CD14-positive monocyte (primary cell): ENCODE measurements around the gene GTPBP8. TPM values are rescaled to one million over a fixed set of nuclear protein-coding genes. Genes with fewer than 3 reads are reported as not detected.

Source experiments
- DNase-seq, 3 donors: peaks; one replicate each; pipeline ENCODE4 v3.0.0-alpha.2; 2011 to 2022
- H2AFZ ChIP-seq: 2 replicates; pipeline ENCODE4 v1.6.0; 2012; ENCODE audit warnings: mild to moderate bottlenecking, low read depth, low read length, inconsistent platforms; ENCODE audit not compliant: insufficient read depth, poor library complexity, severe bottlenecking
- H3K27ac ChIP-seq, 2 donors: 1 replicate in 1 of 2; 2 replicates in 1 of 2; pipeline ENCODE4 v1.5.1; 2012 to 2013; ENCODE audit warnings: low read length in 2 of 2, control low read depth in 1 of 2, inconsistent platforms in 1 of 2, low read depth in 1 of 2, mild to moderate bottlenecking in 1 of 2
- H3K27me3 ChIP-seq, 2 donors: one replicate each; pipeline versions ENCODE4 v1.6.0 to v1.6.1; 2011 to 2013; ENCODE audit warnings: low read length in 2 of 2; ENCODE audit not compliant: control insufficient read depth in 2 of 2, insufficient read depth in 2 of 2
- H3K36me3 ChIP-seq, 2 donors: replicated peaks in 1 of 2; 1 replicate in 1 of 2; 2 replicates in 1 of 2; pipeline versions ENCODE4 v1.5.1 to v1.6.1; 2012 to 2013; ENCODE audit warnings: low read length in 2 of 2, control low read depth in 1 of 2, inconsistent platforms in 1 of 2, mild to moderate bottlenecking in 1 of 2; ENCODE audit not compliant: insufficient read depth in 2 of 2, control insufficient read depth in 1 of 2
- H3K4me1 ChIP-seq, 2 donors: 1 replicate in 1 of 2; 2 replicates in 1 of 2; pipeline versions ENCODE4 v1.5.1 to v1.6.1; 2012 to 2013; ENCODE audit warnings: low read length in 2 of 2, control low read depth in 1 of 2, inconsistent platforms in 1 of 2, mild to moderate bottlenecking in 1 of 2, moderate library complexity in 1 of 2; ENCODE audit not compliant: insufficient read depth in 2 of 2, control insufficient read depth in 1 of 2
- H3K4me2 ChIP-seq: replicated peaks from 2 replicates; pipeline ENCODE3; 2012; ENCODE audit warnings: low read length, moderate library complexity, mild to moderate bottlenecking; ENCODE audit not compliant: poor library complexity, severe bottlenecking; ENCODE audit errors: extremely low read depth
- H3K4me3 ChIP-seq, 3 experiments: fragments of 200-600 bp in 1 of 3; sonication (generic) in 1 of 3; replicated peaks in 1 of 3; 1 replicate in 2 of 3; 2 replicates in 1 of 3; pipeline ENCODE4 v1.5.1; 2011 to 2013; ENCODE audit warnings: low read length in 3 of 3, mild to moderate bottlenecking in 3 of 3, control low read depth in 2 of 3, low read depth in 2 of 3, inconsistent platforms in 1 of 3, moderate library complexity in 1 of 3
- H3K79me2 ChIP-seq: 2 replicates; pipeline ENCODE4 v1.6.0; 2012; ENCODE audit warnings: mild to moderate bottlenecking, control low read depth, inconsistent platforms, low read length, moderate library complexity; ENCODE audit not compliant: insufficient read depth
- H3K9ac ChIP-seq: 2 replicates; pipeline ENCODE4 v1.6.0; 2017; ENCODE audit warnings: low read length, mild to moderate bottlenecking; ENCODE audit not compliant: insufficient read depth, poor library complexity, severe bottlenecking
- H3K9me3 ChIP-seq, 2 donors: replicated peaks in 1 of 2; 1 replicate in 1 of 2; 2 replicates in 1 of 2; pipeline versions ENCODE4 v1.5.1 to v1.6.1; 2012 to 2013; ENCODE audit warnings: low read length in 2 of 2, control low read depth in 1 of 2; ENCODE audit not compliant: control insufficient read depth in 1 of 2, insufficient read depth in 1 of 2
- H4K20me1 ChIP-seq: 2 replicates; pipeline ENCODE4 v1.6.0; 2012; ENCODE audit warnings: mild to moderate bottlenecking, low read length, control low read depth, moderate library complexity; ENCODE audit not compliant: insufficient read depth
- H3K27ac Mint-ChIP-seq, 7 donors: one replicate each; pipeline ENCODE4 v1.8.0; 2020; ENCODE audit warnings: mild to moderate bottlenecking in 7 of 7, mixed read lengths in 7 of 7, moderate library complexity in 6 of 7, inconsistent platforms in 2 of 7
- H3K27me3 Mint-ChIP-seq, 3 donors: one replicate each; pipeline ENCODE4 v1.8.0; 2021 to 2022; ENCODE audit warnings: low read depth in 3 of 3, mild to moderate bottlenecking in 3 of 3, mixed read lengths in 3 of 3, moderate library complexity in 3 of 3, inconsistent platforms in 1 of 3
- H3K36me3 Mint-ChIP-seq, 2 donors: one replicate each; pipeline ENCODE4 v1.8.0; 2020; ENCODE audit warnings: mixed read lengths in 2 of 2, inconsistent platforms in 1 of 2, mild to moderate bottlenecking in 1 of 2
- H3K4me1 Mint-ChIP-seq: one replicate; pipeline ENCODE4 v1.8.0; 2020; ENCODE audit warnings: mild to moderate bottlenecking, mixed read lengths
- H3K4me3 Mint-ChIP-seq, 2 donors: one replicate each; pipeline ENCODE4 v1.8.0; 2020; ENCODE audit warnings: mild to moderate bottlenecking in 2 of 2, mixed read lengths in 2 of 2, moderate library complexity in 1 of 2
- H3K9me3 Mint-ChIP-seq, 7 donors: one replicate each; pipeline ENCODE4 v1.8.0; 2020 to 2022; ENCODE audit warnings: mixed read lengths in 7 of 7, mild to moderate bottlenecking in 6 of 7, moderate library complexity in 6 of 7, inconsistent platforms in 2 of 7
- CTCF ChIP-seq: fragments of 200-600 bp; IDR thresholded peaks from one replicate; pipeline ENCODE4 v1.8.0; 2022; ENCODE audit warnings: antibody characterized with exemption, mild to moderate bottlenecking
- WGBS: methylation state at CpG from one replicate; pipeline ENCODE4 v1.1.5; 2013; ENCODE audit warnings: missing lambda C conversion rate; ENCODE audit not compliant: insufficient coverage; 5-methylcytosine and 5-hydroxymethylcytosine counted together
- intact Hi-C, 2 donors: fragments of 100-400 bp; cut with micrococcal nuclease; formaldehyde crosslinking; loops; one replicate each; pipeline versions ENCODE4 v1.15.0 to v1.15.1; 2023
- polyA plus RNA-seq, 3 donors: library from polyadenylated mRNA; depleted of rRNA in 1 of 3; unstranded in 2 of 3; stranded (reverse) in 1 of 3; fragments of 300-500 nt in 2 of 3; fragments of >200 nt in 1 of 3; fragmentation: Illumina TruSeq in 2 of 3; gene quantifications; 1 replicate in 2 of 3; 2 replicates in 1 of 3; pipeline ENCODE4 v1.2.3, GENCODE V29; 2012 to 2021

The GTPBP8 gene
- polyA plus RNA-seq, 3 donors = 6.0 to 10.8 (median 9.8) TPM

DNA sequence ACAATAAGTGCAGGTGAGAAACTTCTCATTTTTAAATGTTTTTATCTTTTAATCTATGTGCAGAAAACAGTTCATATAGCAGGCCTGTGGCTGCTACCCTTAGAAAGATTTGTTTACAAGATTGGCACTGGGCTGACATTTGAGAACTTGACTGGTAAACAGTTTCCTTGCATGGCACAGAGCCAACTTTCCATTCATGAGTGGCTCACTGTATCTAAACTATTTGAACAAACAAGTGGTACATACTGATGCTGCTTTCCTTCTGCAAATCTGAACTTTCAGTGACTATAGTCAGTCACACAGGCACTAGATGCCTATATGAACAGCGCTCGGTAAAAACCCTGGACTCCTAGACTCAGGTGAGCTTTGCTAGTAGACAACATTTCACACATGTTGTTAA lies 6.3 kb upstream of the GTPBP8 start:
- Mint-ChIP-seq H3K27me3 (no peaks in the 10 kb centered on the region), H3K36me3 (no peaks in the 10 kb centered on the region), H3K4me3 (no peak overlapping the region), H3K4me1 (peaks cover 9% of the 10 kb centered on the region), H3K27ac (no peak overlapping the region), H3K9me3 (peaks cover 0 to 2% (median 0%) of the 10 kb centered on the region in 7 donors)
- no peaks in the 10 kb centered on the region for H4K20me1 ChIP-seq
- intact Hi-C loops = loop anchor here (5.0 kb wide), 2 partner anchors 252 to 342 kb away; partner anchors contain the start of gene CCDC80 (in 1 of the 2)
- H2AFZ ChIP-seq = no peak overlapping the region
- no peak overlapping the region for H3K9ac ChIP-seq
- H3K9me3 ChIP-seq = no peaks in the 10 kb centered on the region
- H3K36me3 ChIP-seq = no peaks in the 10 kb centered on the region
- TF ChIP-seq CTCF = no peak
- H3K4me1 ChIP-seq = peaks cover 4 to 9% of the 10 kb centered on the region in 2 donors
- H3K27me3 ChIP-seq = no peaks in the 10 kb centered on the region
- no peak overlapping the region for H3K4me2 ChIP-seq
- no peaks in the 10 kb centered on the region for H3K79me2 ChIP-seq
- DNase-seq = no peak
- H3K27ac ChIP-seq = no peak overlapping the region
- 100% methylated on average over 2 of the region's 2 CpGs for WGBS
- no peak overlapping the region for H3K4me3 ChIP-seq

DNA sequence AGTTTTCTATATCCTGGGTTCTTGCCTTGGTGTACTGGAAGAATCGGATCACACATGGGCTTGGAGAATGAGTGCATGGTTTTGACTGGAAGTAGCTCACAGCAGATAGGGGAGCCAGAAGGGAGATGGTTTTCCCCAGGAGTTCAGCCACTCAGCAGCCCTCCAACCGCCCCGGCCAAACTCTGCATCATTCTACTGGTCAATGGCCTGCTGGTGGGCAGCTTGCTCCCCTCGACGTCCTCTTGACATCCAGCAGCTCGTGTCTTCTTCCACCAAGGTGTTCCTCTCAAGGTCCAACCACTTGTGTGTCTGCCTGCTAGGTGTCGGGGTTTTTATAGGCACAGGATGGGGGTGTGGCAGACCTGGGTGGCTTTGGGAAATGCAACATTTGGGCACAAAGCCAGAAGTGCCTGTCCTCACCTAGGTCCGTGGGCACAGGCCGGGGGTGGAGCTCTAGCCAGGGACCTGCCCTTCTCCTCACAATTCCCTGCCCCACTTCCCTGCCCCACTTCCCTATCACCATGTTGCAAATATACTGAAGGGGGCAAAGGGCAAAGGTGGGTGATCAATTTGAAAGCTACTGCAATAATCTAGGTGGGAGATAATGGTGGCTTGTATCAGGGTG lies 3.0 kb upstream of the GTPBP8 start:
- H3K9me3 Mint-ChIP-seq = no peaks in the 10 kb centered on the region
- H3K27me3 Mint-ChIP-seq = no peaks in the 10 kb centered on the region
- TF ChIP-seq CTCF = no peak
- H3K27ac Mint-ChIP-seq = no peak overlapping the region
- Histone ChIP-seq H2AFZ (no peak overlapping the region), H3K27ac (no peak overlapping the region), H3K27me3 (no peaks in the 10 kb centered on the region), H3K9me3 (no peaks in the 10 kb centered on the region), H4K20me1 (no peaks in the 10 kb centered on the region), H3K36me3 (no peaks in the 10 kb centered on the region), H3K79me2 (peaks cover 17% of the 10 kb centered on the region), H3K4me2 (no peak overlapping the region), H3K4me3 (no peak overlapping the region), H3K9ac (no peak overlapping the region), H3K4me1 (peaks cover 14 to 30% of the 10 kb centered on the region in 2 donors)
- H3K4me3 Mint-ChIP-seq = no peak overlapping the region
- no peaks in the 10 kb centered on the region for H3K36me3 Mint-ChIP-seq
- DNase-seq = no peak
- 88% methylated on average over 6 of the region's 9 CpGs for WGBS
- peaks cover 25% of the 10 kb centered on the region for H3K4me1 Mint-ChIP-seq
- intact Hi-C loops = no loop called here
